ENCODE data around the gene RNGTT. TPM values are rescaled to one million over a fixed set of nuclear protein-coding genes. Genes with fewer than 3 reads are reported as not detected.

The RNGTT gene
- total and polyA plus RNA-seq, 8 donors = 1.7 to 6.1 (median 2.9) TPM

DNA sequence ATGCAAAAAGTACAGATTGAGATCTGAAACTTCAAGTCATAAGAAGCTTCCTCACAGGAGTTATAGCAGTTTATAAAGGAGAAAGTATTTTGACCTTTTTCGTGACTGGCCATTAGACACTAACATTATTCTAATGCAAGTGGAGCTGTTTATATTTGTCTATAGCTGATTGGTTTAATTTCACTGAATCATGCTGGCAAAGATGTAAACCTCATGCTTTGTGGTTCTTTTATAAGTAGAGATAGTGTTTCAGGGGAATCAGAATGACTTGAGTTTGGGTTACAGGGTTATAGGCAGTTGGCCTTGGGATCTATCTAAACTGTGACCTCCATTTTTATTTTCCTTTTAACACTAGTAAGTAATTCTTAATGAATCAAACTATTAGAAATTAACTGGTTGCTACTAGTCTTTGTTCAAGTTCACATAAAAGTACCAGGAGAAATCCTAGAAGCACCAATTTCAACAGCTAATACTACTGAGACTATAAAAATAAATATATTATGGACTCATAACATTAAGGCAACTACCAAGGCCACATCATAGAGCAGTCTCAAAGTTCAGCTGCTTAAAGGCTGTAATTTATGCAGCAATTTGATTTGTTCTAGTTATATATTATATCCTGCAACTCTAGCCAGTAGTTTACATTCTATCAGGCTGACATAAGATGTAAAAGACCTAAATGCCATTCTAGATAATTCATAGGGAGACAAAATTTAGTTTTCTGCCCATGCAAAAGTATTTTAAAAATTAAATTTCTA, 94.0 kb downstream of the RNGTT start:
- Histone ChIP-seq H3K27ac (no peak overlapping the region), H3K4me1 (no peaks in the 10 kb centered on the region), H3K9me3 (no peaks in the 10 kb centered on the region), H3K4me3 (no peak overlapping the region), H3K27me3 (no peaks in the 10 kb centered on the region), H3K36me3 (no peaks in the 10 kb centered on the region)
- ATAC-seq = no peak
- DNase-seq = no peak
- intact Hi-C loops (cut with DNase I) = loop anchor here in 1 of 3 donors (10.0 kb wide), 1 partner anchor 935 kb away; no protein-coding TSS in a partner anchor
- WGBS, 2 donors = 91 to 93% methylated on average over 1 of the region's 1 CpG
- TF ChIP-seq, protein P1, sequence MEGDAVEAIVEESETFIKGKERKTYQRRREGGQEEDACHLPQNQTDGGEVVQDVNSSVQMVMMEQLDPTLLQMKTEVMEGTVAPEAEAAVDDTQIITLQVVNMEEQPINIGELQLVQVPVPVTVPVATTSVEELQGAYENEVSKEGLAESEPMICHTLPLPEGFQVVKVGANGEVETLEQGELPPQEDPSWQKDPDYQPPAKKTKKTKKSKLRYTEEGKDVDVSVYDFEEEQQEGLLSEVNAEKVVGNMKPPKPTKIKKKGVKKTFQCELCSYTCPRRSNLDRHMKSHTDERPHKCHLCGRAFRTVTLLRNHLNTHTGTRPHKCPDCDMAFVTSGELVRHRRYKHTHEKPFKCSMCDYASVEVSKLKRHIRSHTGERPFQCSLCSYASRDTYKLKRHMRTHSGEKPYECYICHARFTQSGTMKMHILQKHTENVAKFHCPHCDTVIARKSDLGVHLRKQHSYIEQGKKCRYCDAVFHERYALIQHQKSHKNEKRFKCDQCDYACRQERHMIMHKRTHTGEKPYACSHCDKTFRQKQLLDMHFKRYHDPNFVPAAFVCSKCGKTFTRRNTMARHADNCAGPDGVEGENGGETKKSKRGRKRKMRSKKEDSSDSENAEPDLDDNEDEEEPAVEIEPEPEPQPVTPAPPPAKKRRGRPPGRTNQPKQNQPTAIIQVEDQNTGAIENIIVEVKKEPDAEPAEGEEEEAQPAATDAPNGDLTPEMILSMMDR (IDR thresholded peaks at IDR 0.05) = no peak
- no peak for FAIRE-seq

DNA sequence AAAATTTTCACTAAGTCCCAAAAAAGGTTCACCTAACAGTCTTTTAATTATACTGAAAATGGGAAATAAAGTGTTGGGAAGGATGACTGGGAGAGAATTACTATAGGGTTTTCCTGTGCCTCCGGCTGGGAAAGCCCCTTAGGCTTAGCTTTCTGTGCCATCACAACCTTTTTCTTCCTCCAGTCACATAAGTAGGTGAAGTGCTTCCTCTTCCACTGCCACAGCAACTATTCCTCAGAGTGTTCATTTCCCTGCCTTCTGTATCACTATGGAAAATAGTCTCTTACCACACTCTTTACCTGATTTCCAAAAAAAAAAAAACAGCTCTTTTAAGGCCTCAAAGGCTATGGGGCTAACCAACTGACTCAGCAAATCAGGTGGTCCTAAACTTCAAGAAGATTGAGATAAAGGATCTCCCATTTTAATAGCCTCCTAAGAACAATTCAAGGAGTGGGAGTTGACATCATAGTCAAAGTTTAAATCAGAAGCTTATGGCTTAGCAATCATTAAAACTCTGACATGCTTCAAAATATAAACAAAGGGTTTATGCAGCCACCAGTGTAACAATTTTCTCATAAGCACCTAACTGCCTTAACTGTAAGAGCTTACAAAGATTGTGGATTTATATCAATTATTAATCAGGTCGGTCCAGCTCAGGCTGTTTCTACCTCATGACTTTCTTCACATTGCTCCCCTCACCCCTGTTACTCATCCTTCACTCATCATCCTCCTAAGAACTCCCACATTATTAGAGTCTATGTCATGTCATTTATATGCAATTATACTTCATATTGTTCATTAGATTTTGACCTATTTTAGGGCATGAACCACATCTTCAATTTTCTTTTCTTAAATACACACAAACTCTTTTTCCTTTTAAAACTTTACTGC, 95.3 kb downstream of the RNGTT start:
- H3K9me3 ChIP-seq = no peaks in the 10 kb centered on the region
- 63 to 67% methylated on average over 2 of the region's 2 CpGs for WGBS, 2 donors
- TF ChIP-seq, protein P1 (IDR thresholded peaks at IDR 0.05) = no peak
- H3K27ac ChIP-seq = no peak overlapping the region
- H3K36me3 ChIP-seq = no peaks in the 10 kb centered on the region
- no peak for ATAC-seq
- H3K4me3 ChIP-seq = no peak overlapping the region
- H3K27me3 ChIP-seq = no peaks in the 10 kb centered on the region
- no peak for FAIRE-seq
- H3K4me1 ChIP-seq = no peaks in the 10 kb centered on the region
- intact Hi-C loops (cut with DNase I) = no loop called here
- no peak for DNase-seq

DNA sequence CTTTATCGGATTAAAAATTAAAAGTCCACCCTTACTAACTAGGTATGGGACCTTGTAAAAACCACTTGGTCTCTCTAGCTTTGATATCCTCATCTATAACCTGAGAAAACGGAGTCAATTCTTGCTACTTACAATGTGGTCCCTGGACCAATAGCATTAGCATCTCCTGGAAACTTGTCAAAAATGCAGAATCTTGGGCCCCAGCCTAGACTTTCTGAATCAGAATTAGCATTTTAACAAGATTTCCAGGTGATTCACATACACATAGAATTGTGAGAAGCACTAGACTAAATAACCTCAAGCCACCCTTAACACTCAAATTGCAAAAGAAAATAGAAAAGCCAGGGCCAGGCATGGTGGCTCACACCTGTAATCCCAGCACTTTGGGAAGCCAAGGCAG, 96.6 kb downstream of the RNGTT start:
- H3K27ac ChIP-seq = no peak overlapping the region
- DNase-seq (no peak), ATAC-seq (no peak), FAIRE-seq (no peak)
- 92 to 100% methylated on average over 2 of the region's 2 CpGs for WGBS, 2 donors
- TF ChIP-seq, protein P1 (IDR thresholded peaks at IDR 0.05) = no peak
- no peak overlapping the region for H3K4me3 ChIP-seq
- H3K4me1 ChIP-seq = no peaks in the 10 kb centered on the region
- H3K36me3 ChIP-seq = no peaks in the 10 kb centered on the region
- intact Hi-C loops (cut with DNase I) = no loop called here
- H3K9me3 ChIP-seq = no peaks in the 10 kb centered on the region
- no peaks in the 10 kb centered on the region for H3K27me3 ChIP-seq

DNA sequence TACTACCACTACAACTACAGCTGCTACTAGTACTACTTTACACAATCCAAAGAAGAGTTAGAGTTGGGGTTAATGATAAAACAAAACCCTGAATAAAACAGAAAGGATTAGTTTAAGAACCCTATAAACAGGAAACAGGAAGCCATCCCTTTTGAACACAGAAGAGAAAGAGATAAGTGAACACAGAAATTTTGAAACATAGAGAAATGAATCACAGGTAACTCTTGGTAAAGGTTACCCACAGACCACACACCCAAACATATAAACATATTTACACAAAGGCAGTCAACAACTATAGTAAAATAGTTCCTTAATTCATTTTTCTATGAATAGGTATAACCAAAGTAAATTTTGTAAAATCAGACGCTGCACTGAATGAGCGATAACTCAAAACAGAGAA, 98.1 kb downstream of the RNGTT start:
- H3K27ac ChIP-seq = no peak overlapping the region
- DNase-seq (no peak), ATAC-seq (no peak), FAIRE-seq (no peak)
- H3K4me1 ChIP-seq = no peaks in the 10 kb centered on the region
- H3K27me3 ChIP-seq = no peaks in the 10 kb centered on the region
- TF ChIP-seq, protein P1 (IDR thresholded peaks at IDR 0.05) = no peak
- WGBS, 2 donors = 97 to 99% methylated on average over 2 of the region's 2 CpGs
- no peak overlapping the region for H3K4me3 ChIP-seq
- intact Hi-C loops (cut with DNase I) = no loop called here
- H3K36me3 ChIP-seq = no peaks in the 10 kb centered on the region
- H3K9me3 ChIP-seq = no peaks in the 10 kb centered on the region

Measured in pancreas (tissue), 10 donors.